Fibroblast of skin of left quadriceps (primary cell): ENCODE results near the gene ELP4.
"Not testable (repeated sequence)": the region's sequence is repeated elsewhere in the genome, so short reads cannot be mapped to it uniquely, and the experiment has no call there.

ENCODE experiments used
- DNase-seq, 2 experiments: peaks; one replicate each; pipeline ENCODE4 v3.0.0-alpha.2; 2013; ENCODE audit warnings: low read depth in 2 of 2

The ELP4 gene

DNA sequence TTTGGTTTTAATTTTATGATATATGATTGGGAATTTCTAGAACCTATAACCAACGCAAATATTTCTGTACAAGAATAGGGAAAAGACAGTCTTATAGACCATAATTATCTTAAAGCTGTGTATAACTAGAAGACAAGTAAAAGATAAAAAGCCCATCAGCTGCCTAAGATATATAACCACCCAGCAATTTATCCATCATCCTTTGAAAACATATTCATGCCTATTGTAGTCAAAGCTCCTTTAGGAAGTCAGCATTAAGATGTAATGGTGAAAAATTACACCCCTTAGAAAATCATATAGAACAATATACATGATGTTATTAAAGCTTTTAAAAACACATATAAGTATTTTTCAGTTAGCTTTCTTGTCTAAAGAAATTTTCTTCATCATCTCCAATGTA, 46.4 kb downstream of the ELP4 start:
- no peak for DNase-seq

DNA sequence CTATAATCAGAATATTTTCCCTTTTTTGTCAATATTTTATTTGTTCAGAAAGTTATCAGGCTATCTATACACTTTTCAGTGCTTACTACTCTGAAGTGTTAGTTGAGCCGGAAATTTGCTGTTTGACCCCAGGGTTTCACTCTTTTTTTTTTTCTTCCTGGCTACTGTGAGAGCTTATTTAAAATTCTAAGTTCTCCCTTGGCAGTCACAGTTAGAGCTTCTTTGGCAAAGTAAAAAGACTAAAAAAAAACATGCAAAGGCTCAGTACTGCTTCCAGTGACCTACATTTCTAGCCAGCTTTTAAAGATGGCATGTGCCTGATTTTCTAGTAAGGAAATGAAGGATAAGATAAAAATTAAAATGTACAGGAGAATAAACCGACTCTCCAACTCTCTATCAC, 48.4 kb downstream of the ELP4 start:
- DNase-seq: no peak

DNA sequence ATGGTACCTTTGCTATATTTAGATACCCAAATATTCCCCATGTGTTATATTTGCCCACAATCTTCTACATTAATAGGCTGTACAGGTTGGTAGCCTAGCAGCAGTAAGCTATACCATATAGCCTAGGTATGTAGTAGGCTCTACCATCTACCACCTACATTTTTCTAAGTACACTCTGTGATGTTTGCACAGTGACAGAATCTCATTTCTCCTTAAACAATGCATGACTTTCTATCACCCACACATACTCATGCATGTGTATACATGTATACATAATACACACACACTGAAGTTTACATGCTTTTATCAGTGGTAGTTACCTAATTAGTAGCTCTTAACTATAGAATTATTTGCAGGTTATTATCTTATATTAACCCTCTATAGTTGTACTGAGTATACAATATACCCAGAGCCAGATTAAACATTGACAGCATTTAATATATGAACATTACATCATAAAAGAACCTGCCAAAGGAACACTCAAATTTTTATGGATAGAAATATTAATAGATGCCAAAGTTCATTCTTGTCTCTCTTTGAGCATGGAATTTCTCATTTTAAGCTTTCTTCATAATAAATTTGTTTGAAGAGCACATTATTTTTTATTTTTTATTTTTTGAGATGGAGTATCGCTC, 51.4 kb downstream of the ELP4 start:
- no peak for DNase-seq

DNA sequence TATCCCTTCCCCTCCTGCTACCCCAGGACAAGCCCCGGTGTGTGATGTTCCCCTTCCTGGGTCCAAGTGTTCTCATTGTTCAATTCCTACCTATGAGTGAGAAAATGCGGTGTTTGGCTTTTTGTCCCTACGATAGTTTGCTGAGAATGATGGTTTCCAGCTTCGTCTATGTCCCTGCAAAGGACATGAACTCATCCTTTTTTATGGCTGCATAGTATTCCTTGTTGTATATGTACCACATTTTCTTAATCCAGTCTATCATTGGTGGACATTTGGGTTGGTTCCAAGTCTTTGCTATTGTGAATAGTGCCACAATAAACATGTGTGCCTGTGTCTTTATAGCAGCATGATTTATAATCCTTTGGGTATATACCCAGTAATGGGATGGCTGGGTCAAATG, 55.0 kb downstream of the ELP4 start:
- not testable (repeated sequence) for DNase-seq

DNA sequence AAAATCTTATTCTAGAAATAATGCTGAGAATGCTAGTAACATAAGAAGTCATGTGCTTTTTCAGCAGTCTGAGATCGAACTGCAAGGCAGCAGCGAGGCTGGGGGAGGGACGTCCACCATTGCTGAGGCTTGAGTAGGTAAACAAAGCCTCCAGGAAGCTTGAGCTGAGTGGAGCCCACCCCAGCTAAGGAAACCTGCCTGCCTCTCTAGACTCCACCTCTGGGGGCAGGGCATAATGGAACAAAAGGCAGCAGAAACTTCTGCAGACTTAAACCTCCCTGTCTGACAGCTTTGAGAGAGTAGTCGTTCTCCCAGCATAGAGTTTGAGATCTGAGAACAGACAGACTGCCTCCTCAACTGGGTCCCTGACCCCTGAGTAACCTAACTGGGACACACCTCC, 64.6 kb downstream of the ELP4 start:
- DNase-seq: not testable (repeated sequence)

DNA sequence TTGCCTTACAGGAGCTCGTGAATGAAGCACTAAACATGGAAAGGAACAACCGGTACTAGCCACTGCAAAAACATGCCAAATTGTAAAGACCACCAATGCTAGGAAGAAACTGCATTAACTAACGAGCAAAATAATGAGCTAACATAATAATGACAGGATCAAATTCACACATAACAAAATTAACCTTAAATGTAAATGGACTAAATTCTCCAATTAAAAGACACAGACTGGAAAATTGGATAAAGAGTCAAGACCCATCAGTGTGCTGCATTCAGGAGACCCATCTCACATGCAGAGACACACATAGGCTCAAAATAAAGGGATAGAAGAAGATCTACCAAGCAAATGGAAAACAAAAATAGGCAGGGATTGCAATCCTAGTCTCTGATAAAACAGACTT, 66.2 kb downstream of the ELP4 start:
- not testable (repeated sequence) for DNase-seq

DNA sequence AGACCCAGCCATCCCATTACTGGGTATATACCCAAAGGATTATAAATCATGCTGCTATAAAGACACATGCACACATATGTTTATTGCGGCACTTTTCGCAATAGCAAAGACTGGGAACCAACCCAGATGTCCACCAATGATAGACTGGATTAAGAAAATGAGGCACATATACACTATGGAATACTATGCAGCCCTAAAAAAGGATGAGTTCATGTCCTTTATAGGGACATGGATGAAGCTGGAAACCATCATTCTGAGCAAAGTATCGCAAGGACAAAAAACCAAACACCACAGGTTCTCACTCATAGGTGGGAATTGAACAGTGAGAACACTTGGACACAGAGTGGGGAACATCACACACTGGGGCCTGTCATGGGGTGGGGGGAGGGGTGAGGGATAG, 69.8 kb downstream of the ELP4 start:
- DNase-seq: not testable (repeated sequence)

DNA sequence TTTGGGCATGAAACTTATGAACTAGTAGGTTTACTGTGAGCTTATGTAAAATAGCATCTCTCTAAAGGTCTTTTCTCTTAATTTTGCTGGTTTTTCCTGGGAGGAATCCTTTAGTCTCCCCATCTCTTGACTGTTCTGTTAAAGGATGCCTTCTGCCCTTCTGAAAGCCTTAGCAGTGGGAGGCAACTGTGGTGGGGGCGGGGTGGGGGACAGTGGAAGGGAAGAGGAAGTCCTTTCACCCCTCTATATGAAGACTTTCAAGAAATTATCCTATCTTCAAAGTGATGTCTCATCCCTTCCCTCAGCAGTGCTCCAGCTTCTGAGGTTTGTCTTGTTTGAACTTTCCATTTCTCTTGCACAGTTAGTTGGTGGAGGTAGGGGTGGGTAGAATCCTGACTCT, 73.1 kb downstream of the ELP4 start:
- no peak for DNase-seq

DNA sequence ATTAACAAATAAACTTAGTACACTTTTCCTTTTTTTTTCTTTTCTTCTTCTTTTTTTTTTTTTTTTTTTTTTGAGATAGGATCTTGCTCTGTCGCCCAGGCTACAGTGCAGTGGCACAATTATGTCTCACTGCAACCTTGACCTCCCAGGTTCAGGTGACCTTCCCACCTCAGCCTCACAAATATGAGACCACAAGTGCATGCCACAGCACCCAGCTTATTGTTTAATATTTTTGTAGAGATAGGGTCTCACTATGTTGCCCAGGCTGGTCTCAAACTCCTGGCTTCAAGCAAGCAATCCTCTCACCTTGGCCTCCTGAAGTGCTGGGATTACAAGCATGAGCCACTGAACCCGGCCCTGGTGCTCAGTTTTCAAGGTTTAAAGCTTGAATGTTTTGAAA, 88.9 kb downstream of the ELP4 start:
- no peak for DNase-seq

DNA sequence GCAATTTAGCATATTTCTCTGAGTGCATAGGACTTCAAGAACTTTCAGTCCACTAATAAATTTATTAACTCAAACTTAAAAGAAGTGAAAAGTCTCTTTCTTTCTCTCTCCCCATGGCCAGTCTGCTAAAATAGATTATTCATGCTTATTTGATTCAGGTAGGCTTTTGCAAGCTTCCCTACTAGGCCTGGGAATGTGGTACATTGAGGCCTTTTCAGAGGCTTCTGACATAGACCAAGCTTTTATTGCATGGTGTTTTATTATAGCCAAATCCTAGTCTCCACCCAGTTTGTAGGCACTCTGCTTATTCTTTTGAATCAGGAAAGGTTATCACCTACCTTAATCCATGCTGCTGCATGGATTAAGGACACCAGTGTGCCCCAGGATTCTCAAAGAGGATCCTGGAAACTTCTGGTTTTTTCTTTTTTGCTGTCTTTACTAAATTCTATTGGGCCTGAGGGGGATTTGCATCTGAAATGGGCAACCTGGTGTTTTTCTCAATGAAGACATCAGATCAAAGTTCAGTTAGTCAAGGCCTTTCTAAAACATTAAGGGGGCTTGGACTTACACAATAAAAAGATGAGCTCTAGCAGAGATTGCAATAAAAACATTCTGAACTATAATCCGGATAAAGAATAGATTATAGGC, 92.2 kb downstream of the ELP4 start:
- no peak for DNase-seq

DNA sequence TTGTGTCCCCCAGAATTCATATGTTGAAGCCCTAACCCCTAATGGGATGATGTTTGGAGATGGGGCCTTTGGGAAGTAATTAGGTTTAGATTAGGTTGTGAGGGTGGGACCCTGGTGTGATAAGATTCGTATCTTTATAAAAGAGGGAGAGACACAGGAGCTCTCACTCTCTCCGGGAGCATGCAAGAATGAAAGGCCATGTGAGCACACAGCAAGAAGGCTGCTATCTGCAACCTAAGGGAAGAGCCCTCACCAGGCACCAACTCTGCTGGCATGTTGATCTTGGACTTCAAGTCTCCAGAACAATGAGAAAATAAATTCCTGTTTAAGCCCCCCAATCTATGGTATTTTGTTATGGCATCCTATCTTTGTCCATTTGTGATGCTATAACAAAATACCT, 97.3 kb downstream of the ELP4 start:
- DNase-seq: no peak

DNA sequence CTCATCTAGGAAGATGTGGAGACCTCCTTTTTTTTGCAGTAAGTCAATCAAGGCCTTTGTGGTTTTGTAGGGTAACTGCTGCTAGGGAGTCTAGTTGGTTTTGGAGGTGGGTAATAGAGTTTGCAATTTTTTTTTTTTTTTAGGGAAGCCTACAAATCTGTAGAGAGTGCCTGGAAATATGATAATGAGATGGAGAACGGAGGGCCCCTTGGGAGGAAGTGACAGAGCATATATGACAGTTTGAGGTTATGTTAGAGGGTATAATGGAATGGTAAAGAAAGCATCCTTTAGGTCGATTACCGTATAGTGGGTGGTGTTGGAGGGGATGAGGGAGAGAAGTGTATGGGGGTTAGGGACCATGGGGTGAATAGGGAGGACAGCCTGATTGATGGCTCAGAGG, 98.3 kb downstream of the ELP4 start:
- DNase-seq: no peak

DNA sequence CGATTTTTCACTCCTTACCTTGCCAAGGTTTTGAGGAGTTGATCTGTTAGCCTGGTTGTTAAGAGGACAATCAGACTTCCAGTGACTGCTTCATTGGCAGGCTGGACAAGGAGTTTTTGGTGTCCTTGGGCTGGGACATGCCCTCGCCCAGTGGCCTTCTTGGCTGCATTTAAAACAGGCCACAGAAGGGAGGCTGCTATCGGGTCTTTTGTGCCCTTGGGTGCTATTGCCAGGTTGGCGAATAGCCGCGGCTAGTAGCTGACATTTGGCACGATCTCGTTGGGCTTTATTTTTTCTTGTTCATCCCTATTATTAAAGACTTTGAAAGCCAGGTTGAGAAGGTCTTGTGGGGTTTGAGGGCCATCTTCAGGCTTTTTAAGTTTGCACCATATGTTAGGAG, 99.4 kb downstream of the ELP4 start:
- no peak for DNase-seq

DNA sequence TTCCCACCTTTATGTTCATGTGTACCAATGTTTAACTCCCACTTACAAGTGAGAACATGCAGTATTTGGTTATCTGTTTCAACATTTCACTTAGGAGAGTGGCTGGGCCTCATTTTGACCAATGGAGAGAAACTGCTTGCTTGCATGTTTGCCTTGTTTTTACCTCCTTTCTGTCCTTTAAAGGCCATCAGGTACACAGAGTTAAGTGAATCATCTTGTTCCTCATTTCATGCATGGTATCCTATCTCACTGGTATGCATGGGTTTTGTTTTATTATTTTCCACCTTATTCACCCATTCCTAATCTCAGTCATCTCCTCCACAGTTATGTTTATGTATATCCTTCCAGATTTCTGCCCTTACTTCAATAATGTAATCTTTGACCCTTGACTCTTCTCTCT, 101.0 kb downstream of the ELP4 start:
- DNase-seq: no peak

DNA sequence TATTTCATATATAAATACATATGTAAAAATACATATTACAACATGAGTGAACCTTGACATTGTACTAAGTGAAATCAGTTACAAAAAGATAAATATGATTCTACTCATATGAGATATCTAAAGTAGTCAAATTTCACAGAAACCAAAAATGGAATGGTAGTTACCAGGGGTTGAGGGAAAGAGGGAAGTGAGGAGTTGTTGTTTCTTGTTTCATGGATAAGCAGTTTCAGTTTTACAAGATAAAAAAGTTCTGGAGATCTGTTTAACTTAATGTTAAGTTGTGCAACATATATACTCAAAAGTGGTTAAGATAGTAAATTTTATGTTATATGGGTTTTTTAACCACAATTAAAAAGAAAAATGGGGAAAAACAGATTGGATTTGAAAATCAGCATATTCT, 107.7 kb downstream of the ELP4 start:
- no peak for DNase-seq

DNA sequence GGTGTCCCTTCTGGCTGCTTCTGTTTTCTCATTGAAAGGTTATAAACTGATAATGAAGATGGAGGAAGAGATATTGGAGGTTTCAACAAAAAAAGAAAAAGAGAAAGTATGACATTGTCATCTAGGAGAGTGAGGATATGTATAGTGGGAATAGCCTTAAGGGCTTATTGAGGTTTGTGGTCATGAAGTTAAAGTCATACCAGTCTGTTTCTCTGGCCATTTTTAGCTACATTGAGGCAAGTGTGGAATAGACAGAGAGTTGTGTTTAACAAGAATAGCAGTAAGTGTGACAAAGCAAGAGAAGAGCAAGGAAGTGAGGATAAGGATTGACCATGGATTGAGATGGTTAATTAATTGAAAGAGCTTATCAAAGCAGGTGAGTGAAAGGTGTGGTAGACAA, 110.4 kb downstream of the ELP4 start:
- DNase-seq: no peak

DNA sequence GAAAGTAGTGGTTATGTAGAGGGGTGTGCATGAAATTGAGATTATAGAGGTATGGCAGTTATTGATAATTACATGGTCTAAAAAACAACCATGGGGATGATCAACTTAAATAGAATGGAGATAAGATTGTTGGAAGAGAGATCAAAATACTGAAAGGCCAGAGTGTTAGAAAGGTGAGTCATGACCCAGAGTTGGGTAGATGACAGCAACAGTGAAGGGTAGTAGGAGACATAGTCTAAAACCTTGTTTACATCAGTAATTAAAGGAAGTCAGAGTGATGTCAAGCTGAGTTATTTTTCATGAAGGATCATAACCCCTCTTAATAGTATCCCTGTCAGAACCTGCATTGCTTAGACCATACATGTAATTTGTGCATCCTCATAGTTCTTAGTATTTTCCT, 110.9 kb downstream of the ELP4 start:
- DNase-seq: no peak

DNA sequence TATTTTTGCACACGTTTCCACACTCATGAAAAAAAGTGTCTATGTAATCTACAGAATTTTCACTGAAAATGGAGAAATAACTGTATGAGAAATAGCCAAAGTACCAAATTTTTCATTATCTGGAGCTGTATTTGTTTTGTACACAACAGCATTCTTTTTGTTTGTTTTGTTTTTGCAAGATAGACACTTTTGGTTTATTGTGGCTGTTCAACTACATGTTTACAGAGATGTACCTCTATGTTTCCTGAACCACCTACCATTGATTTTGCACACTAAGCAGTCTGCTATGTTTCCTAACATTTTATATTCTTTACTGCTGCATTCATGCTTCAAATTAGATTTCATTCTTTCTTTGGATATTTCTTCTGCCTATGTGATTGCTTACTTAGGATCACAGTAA, 116.3 kb downstream of the ELP4 start:
- no peak for DNase-seq

DNA sequence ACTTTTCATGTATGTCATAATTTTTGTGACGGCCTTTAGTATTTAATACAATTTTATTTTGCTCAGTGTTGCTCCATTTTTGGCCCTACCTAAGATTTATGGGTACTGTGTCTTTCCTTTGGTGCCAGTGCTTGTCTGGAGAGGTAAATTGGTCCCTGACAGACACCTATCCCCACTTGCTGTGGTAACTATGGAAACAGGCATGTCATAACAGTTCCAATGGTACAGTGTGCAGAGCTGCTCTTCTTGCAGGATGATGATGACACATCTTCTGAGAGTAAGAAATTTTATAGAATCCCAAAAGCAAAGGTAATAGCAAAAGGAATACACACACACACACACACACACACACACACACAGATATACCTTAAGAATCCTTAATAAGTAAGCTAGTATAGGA, 118.5 kb downstream of the ELP4 start:
- DNase-seq: no peak

DNA sequence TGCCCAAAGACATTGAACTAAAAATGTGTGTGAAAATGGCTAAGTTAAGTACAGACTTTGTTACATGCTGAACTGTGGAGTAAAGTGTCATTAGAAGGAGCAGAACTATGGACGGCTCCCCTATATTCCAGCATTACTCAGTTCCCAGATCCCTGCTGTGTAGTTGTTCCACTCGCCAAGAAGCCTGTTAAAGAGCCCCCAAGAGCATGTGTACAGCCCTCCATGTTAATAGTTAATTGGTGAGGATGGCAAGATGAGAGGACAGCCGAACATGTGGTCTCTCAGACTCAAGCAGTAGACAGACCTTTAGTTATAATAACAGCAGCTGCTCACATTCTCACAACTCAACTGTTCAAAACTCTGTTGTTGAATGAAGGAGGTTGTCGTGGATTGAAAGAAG, 127.4 kb downstream of the ELP4 start:
- no peak for DNase-seq

DNA sequence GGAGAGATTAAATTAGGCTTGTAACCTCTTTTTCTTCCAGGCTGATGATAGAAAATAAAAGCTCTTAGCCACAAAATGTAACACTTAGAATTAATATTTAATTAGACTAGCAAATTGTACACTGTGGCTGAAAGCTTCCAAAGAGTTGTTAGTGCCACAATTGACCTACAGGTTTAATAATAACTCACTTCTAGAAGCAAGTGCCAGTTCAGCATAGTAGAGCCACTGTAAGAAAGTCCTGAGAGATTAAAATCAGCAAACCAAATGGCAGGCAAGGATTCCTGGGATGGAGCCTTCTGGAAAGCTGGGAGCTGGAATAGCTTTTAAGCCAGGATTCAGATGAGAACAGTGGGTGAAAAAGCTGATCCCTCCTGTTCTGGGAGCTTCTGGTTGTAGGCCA, 131.0 kb downstream of the ELP4 start:
- no peak for DNase-seq

DNA sequence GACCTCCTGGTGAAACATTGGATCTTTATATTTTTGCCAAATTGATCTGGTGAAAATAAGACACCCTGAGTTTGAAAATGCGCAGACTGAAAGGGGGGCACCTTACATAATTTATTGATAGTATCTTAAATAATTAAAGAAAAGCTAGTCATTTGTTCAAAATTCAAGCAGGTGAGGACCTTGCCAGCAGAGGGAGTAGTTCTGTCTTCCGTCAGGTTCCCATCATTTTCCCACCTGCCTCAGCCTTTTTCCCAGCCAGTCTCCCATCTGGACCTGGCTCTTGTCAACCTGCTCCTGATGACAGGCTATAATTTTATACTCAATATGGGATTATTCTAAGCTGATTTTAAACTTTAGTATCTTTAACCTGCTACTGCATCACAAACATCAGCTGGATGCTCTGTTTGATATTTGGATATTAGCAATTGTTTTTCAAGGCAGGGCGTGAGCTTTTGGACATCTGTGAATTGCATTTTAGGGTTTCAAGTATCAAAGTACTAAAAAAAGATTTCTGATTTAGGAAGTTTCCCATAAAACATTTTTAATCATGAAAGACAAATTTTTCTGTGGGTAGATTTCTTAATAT, 132.0 kb downstream of the ELP4 start:
- DNase-seq: peak in 1 of 2 experiments; percentile 9

DNA sequence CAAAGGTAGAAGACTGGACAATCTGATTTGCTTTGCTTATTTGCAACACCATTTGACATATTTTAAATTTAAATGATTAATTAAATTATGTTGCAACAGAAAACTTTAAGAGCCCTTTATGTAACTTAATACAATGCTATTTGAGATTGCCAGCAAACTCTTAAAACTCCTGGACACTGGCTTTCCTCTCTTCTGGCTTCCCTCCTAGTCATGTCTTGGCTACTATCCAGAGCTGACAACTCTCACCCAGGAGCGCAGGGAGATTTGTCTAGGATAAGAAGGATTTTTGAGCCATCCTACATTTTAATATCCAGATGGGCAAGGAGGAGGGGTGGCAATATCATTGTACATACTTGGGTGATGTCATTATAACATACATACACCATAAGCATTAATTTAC, 134.3 kb downstream of the ELP4 start:
- DNase-seq: peak; percentile 32 to 43

DNA sequence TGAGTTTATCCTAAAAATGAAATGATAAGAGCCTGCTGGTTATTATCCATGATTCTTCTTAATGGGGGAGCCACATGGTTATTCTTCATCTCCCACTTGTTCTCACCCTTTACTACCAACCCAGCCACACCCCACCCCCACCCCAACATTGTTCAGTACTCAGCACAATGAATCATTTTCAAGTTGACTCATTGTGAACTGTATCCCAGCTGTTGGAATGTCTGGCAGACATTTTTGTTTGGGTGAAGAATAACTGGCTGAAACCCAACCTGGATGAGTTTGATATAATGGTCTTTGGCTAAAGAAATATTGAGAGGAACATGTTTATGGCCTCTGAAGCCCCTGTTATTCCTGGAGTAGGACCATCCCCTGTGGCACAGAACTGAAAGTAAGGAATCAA, 136.2 kb downstream of the ELP4 start:
- DNase-seq: peak; percentile 68 to 71
